OCI-LY3 (cell line): Measurements from ENCODE around the gene KCNJ12.

Experiments used
- H2AFZ ChIP-seq: fragments of 200-600, 300-600 bp; shearing (Covaris generic); 2 replicates; pipeline ENCODE4 v1.6.0; 2014; ENCODE audit warnings: antibody characterized with exemption, low read depth, low read length
- H3K27ac ChIP-seq: fragments of 200-600, 300-600 bp; sonication (generic); 2 replicates; pipeline ENCODE4 v1.5.1; 2014; ENCODE audit warnings: mild to moderate bottlenecking, low read length, moderate library complexity, mixed read lengths
- H3K27me3 ChIP-seq: fragments of 200-600, 300-600 bp; sonication (generic); 2 replicates; pipeline ENCODE4 v1.6.1; 2014; ENCODE audit warnings: low read depth, low read length, mixed read lengths
- H3K36me3 ChIP-seq: fragments of 200-600, 300-600 bp; sonication (generic); replicated peaks from 2 replicates; pipeline ENCODE3; 2014; ENCODE audit warnings: low read depth, low read length, mixed read lengths
- H3K4me1 ChIP-seq: fragments of 300-600, 200-600 bp; sonication (generic); 2 replicates; pipeline ENCODE4 v1.6.1; 2014; ENCODE audit warnings: low read length, mixed read lengths
- H3K4me2 ChIP-seq: fragments of 200-600, 300-600 bp; sonication (generic); 2 replicates; pipeline ENCODE4 v1.6.1; 2014; ENCODE audit warnings: low read length, mixed read lengths
- H3K4me3 ChIP-seq: fragments of 300-600, 200-600 bp; sonication (generic); 2 replicates; pipeline ENCODE4 v1.5.1; 2014; ENCODE audit warnings: antibody characterized with exemption, mild to moderate bottlenecking, low read length, moderate library complexity
- H3K79me2 ChIP-seq: fragments of 300-600, 200-600 bp; shearing (Covaris generic); 2 replicates; pipeline ENCODE4 v1.6.1; 2014; ENCODE audit warnings: mild to moderate bottlenecking, low read length, mixed read lengths
- H3K9ac ChIP-seq: fragments of 300-600, 200-600 bp; shearing (Covaris generic); 2 replicates; pipeline ENCODE4 v1.6.0; 2014; ENCODE audit warnings: mild to moderate bottlenecking, low read length, moderate library complexity
- H3K9me3 ChIP-seq: fragments of 200-600, 300-600 bp; shearing (Covaris generic); 2 replicates; pipeline ENCODE4 v1.6.1; 2014; ENCODE audit warnings: low read length, mixed read lengths; ENCODE audit not compliant: insufficient read depth
- H4K20me1 ChIP-seq: fragments of 200-600, 300-600 bp; sonication (generic); 2 replicates; pipeline ENCODE4 v1.6.1; 2016; ENCODE audit warnings: low read length, mixed read lengths; ENCODE audit not compliant: insufficient read depth
- CTCF ChIP-seq: fragments of 200-600, 300-600 bp; sonication (generic); IDR thresholded peaks from 2 replicates; pipeline ENCODE4 v1.5.1; 2014; ENCODE audit warnings: antibody characterized with exemption, low read length, low read depth
- EZH2phosphoT487 ChIP-seq: fragments of 200-600 bp; shearing (Covaris generic); IDR thresholded peaks from 2 replicates; pipeline ENCODE4 v1.6.1; 2018; ENCODE audit warnings: antibody characterized with exemption, mixed run types, low read depth

KCNJ12 gene

GRCh38 chr17:21381076-21381706, 5.0 kb downstream of the KCNJ12 start:
- H3K27ac ChIP-seq: no peak overlapping the region
- no peaks in the 10 kb centered on the region for H4K20me1 ChIP-seq
- no peak overlapping the region for H3K9ac ChIP-seq
- H3K79me2 ChIP-seq: no peaks in the 10 kb centered on the region
- no peaks in the 10 kb centered on the region for H3K4me1 ChIP-seq
- no peak overlapping the region for H2AFZ ChIP-seq
- no peaks in the 10 kb centered on the region for H3K27me3 ChIP-seq
- no peak overlapping the region for H3K4me2 ChIP-seq
- H3K4me3 ChIP-seq: no peak overlapping the region
- H3K9me3 ChIP-seq: no peaks in the 10 kb centered on the region
- H3K36me3 ChIP-seq: no peaks in the 10 kb centered on the region
- no peak for TF ChIP-seq EZH2phosphoT487
- TF ChIP-seq CTCF: no peak

- no peaks in the 10 kb centered on the region for H3K4me1 ChIP-seq
- no peak overlapping the region for H3K4me3 ChIP-seq
- H3K4me2 ChIP-seq: no peak overlapping the region
- no peaks in the 10 kb centered on the region for H3K36me3 ChIP-seq
- no peaks in the 10 kb centered on the region for H3K9me3 ChIP-seq
- H3K9ac ChIP-seq: no peak overlapping the region
- no peak overlapping the region for H2AFZ ChIP-seq
- H4K20me1 ChIP-seq: no peaks in the 10 kb centered on the region
- H3K27ac ChIP-seq: no peak overlapping the region
- no peak for TF ChIP-seq CTCF
- TF ChIP-seq EZH2phosphoT487: no peak
- no peaks in the 10 kb centered on the region for H3K79me2 ChIP-seq
- H3K27me3 ChIP-seq: no peaks in the 10 kb centered on the region
These were observed 6.7 kb downstream of the KCNJ12 start for GRCh38 chr17:21382560-21383495.

- no peak overlapping the region for H3K9ac ChIP-seq
- no peak overlapping the region for H3K4me3 ChIP-seq
- H3K9me3 ChIP-seq: no peaks in the 10 kb centered on the region
- no peaks in the 10 kb centered on the region for H3K79me2 ChIP-seq
- H3K27ac ChIP-seq: no peak overlapping the region
- H3K4me1 ChIP-seq: no peaks in the 10 kb centered on the region
- no peaks in the 10 kb centered on the region for H3K27me3 ChIP-seq
- no peaks in the 10 kb centered on the region for H3K36me3 ChIP-seq
- H2AFZ ChIP-seq: no peak overlapping the region
- H3K4me2 ChIP-seq: no peak overlapping the region
- no peak for TF ChIP-seq EZH2phosphoT487
- no peak for TF ChIP-seq CTCF
- no peaks in the 10 kb centered on the region for H4K20me1 ChIP-seq
These were observed 9.2 kb downstream of the KCNJ12 start for GRCh38 chr17:21385281-21385845.

GRCh38 chr17:21387616-21388015, 11.5 kb downstream of the KCNJ12 start:
- no peaks in the 10 kb centered on the region for H3K36me3 ChIP-seq
- H3K27ac ChIP-seq: no peak overlapping the region
- H3K4me1 ChIP-seq: no peaks in the 10 kb centered on the region
- H3K27me3 ChIP-seq: no peaks in the 10 kb centered on the region
- no peaks in the 10 kb centered on the region for H3K9me3 ChIP-seq
- H4K20me1 ChIP-seq: no peaks in the 10 kb centered on the region
- no peak overlapping the region for H2AFZ ChIP-seq
- no peak overlapping the region for H3K4me2 ChIP-seq
- H3K79me2 ChIP-seq: no peaks in the 10 kb centered on the region
- no peak overlapping the region for H3K9ac ChIP-seq
- no peak overlapping the region for H3K4me3 ChIP-seq
- TF ChIP-seq EZH2phosphoT487 (no peak), CTCF (no peak)
